OCI-LY7 (cell line): ENCODE data around the gene PCBP3. TPM values are rescaled to one million over a fixed set of nuclear protein-coding genes. Genes with fewer than 3 reads are reported as not detected.
"Not testable (repeated sequence)": the region's sequence is repeated elsewhere in the genome, so short reads cannot be mapped to it uniquely, and the experiment has no call there.

ENCODE experiments used
- BruUV-seq: library from RNA; stranded (reverse); fragments of 400-500 nt; replicated peaks from 2 replicates; lab custom pipeline; 2021; lab: Mats Ljungman, UMichigan
- CTCF ChIA-PET: fragments of 300-600 bp; sonication (Branson Sonifier 250); formaldehyde crosslinking; loops from one replicate; lab custom pipeline; 2022; ENCODE audit warnings: antibody characterized with exemption; ENCODE audit not compliant: unreplicated experiment; lab: Charles Lee
- POLR2A ChIA-PET: fragments of 300-600 bp; sonication (Branson Sonifier 250); formaldehyde crosslinking; loops from one replicate; lab custom pipeline; 2022; ENCODE audit warnings: antibody characterized with exemption; lab: Charles Lee
- DNase-seq: peaks from one replicate; pipeline ENCODE4 v3.0.0-alpha.2; 2015; ENCODE audit warnings: low spot score
- H2AFZ ChIP-seq: fragments of 200-600 bp; sonication (generic), shearing (Covaris generic); 2 replicates; pipeline ENCODE4 v1.6.1; 2014; ENCODE audit warnings: mild to moderate bottlenecking, antibody characterized with exemption, low read length, moderate library complexity
- H3K27ac ChIP-seq: fragments of 200-600 bp; sonication (generic); 2 replicates; pipeline ENCODE4 v1.5.1; 2014; ENCODE audit warnings: mixed run types, low read depth, mild to moderate bottlenecking, moderate library complexity, low read length, inconsistent platforms; ENCODE audit not compliant: poor library complexity, severe bottlenecking
- H3K36me3 ChIP-seq: fragments of 200-600 bp; sonication (generic); 2 replicates; pipeline ENCODE4 v1.6.1; 2014; ENCODE audit warnings: mild to moderate bottlenecking, antibody characterized with exemption, low read length, moderate library complexity, mixed read lengths; ENCODE audit not compliant: insufficient read depth
- H3K4me1 ChIP-seq: fragments of 200-600 bp; sonication (generic); 2 replicates; pipeline ENCODE4 v1.5.1; 2014; ENCODE audit warnings: mild to moderate bottlenecking, low read length; ENCODE audit not compliant: insufficient read depth, poor library complexity, severe bottlenecking
- H3K4me2 ChIP-seq: fragments of 200-600 bp; sonication (generic); 2 replicates; pipeline ENCODE4 v1.6.1; 2014; ENCODE audit warnings: mild to moderate bottlenecking, low read length
- H3K4me3 ChIP-seq: fragments of 200-600 bp; sonication (generic); 2 replicates; pipeline ENCODE4 v1.5.1; 2014; ENCODE audit warnings: mild to moderate bottlenecking, low read depth, low read length; ENCODE audit not compliant: poor library complexity, severe bottlenecking
- H3K79me2 ChIP-seq: fragments of 200-600 bp; sonication (generic); 2 replicates; pipeline ENCODE4 v1.6.1; 2016; ENCODE audit warnings: low read depth, mild to moderate bottlenecking, low read length, moderate library complexity, mixed read lengths; ENCODE audit not compliant: insufficient read depth
- H3K9me2 ChIP-seq: fragments of 200-600 bp; sonication (generic); 2 replicates; pipeline ENCODE4 v1.6.1; 2016; ENCODE audit warnings: mild to moderate bottlenecking, low read length, mixed read lengths; ENCODE audit not compliant: insufficient read depth
- H3K9me3 ChIP-seq: fragments of 200-600 bp; sonication (generic); 2 replicates; pipeline ENCODE4 v1.6.1; 2014; ENCODE audit warnings: mild to moderate bottlenecking, mixed run types, low read length, mixed read lengths
- H4K20me1 ChIP-seq: fragments of 200-600 bp; sonication (generic); 2 replicates; pipeline ENCODE4 v1.6.1; 2014; ENCODE audit warnings: mild to moderate bottlenecking, antibody characterized with exemption, low read length, moderate library complexity, mixed read lengths; ENCODE audit not compliant: insufficient read depth
- CTCF ChIP-seq: fragments of 200-600 bp; sonication (generic); conservative IDR thresholded peaks from 2 replicates; pipeline ENCODE4 v1.5.1; 2014; ENCODE audit warnings: mild to moderate bottlenecking, antibody characterized with exemption, low read length, moderate library complexity, mixed read lengths
- EZH2phosphoT487 ChIP-seq: fragments of 200-600 bp; sonication (generic); IDR thresholded peaks from 2 replicates; pipeline ENCODE4 v1.6.1; 2018; ENCODE audit warnings: low read depth, borderline replicate concordance, mild to moderate bottlenecking, mixed run types, antibody characterized with exemption, low read length, moderate library complexity, mixed read lengths
- intact Hi-C: fragments of 100-400 bp; cut with micrococcal nuclease; formaldehyde crosslinking; loops from one replicate; pipeline ENCODE4 v1.10.0; 2022; ENCODE audit not compliant: unreplicated experiment
- total RNA-seq, 2 experiments: library from RNA; depleted of rRNA in 1 of 2; stranded (reverse); fragments of >200 nt in 1 of 2; shearing (Covaris generic) in 1 of 2; gene quantifications; 2 replicates each; pipeline ENCODE4 v1.2.3, GENCODE V29; 2014 to 2022

PCBP3 gene
- total RNA-seq, 2 experiments from 2014 or later, result 0.61 TPM; not detected in 1

- CTCF ChIA-PET, result no interaction called here
These were observed 40.0 kb upstream of the PCBP3 start for GRCh38 chr21:45603481-45603880.

GRCh38 chr21:45604681-45605080 lies 38.8 kb upstream of the PCBP3 start:
- CTCF ChIA-PET, result not testable (repeated sequence)

More at GRCh38 chr21:45603481-45603880, 40.0 kb upstream of the PCBP3 start:
- DNase-seq, result no peak
- H4K20me1 ChIP-seq, result no peaks in the 10 kb centered on the region
- POLR2A ChIA-PET, result no interaction called here
- H3K4me3 ChIP-seq, result no peak overlapping the region
- H3K4me2 ChIP-seq, result no peak overlapping the region
- TF ChIP-seq EZH2phosphoT487 (no peak), CTCF (no peak)
- no peak overlapping the region for H3K27ac ChIP-seq
- H3K36me3 ChIP-seq, result peaks cover 44% of the 10 kb centered on the region
- no peaks in the 10 kb centered on the region for H3K79me2 ChIP-seq
- H2AFZ ChIP-seq, result no peak overlapping the region
- no peaks in the 10 kb centered on the region for H3K4me1 ChIP-seq
- intact Hi-C loops, result no loop called here
- H3K9me2 ChIP-seq, result no peaks in the 10 kb centered on the region
- no TSS peak for BruUV-seq
- H3K9me3 ChIP-seq, result no peaks in the 10 kb centered on the region

GRCh38 chr21:45607021-45607908 lies 36.3 kb upstream of the PCBP3 start:
- no TSS peak for BruUV-seq
- intact Hi-C loops, result no loop called here
- Histone ChIP-seq H3K79me2 (no peaks in the 10 kb centered on the region), H3K4me1 (no peaks in the 10 kb centered on the region), H3K36me3 (peaks cover 6% of the 10 kb centered on the region), H3K9me3 (no peaks in the 10 kb centered on the region), H3K4me2 (no peak overlapping the region), H4K20me1 (no peaks in the 10 kb centered on the region), H3K9me2 (no peaks in the 10 kb centered on the region), H3K27ac (no peak overlapping the region), H3K4me3 (no peak overlapping the region), H2AFZ (no peak overlapping the region)
- no peak for DNase-seq
- CTCF ChIA-PET, result no interaction called here
- POLR2A ChIA-PET, result no interaction called here
- TF ChIP-seq EZH2phosphoT487, result no peak
- TF ChIP-seq CTCF, result no peak

More at GRCh38 chr21:45604681-45605080, 38.8 kb upstream of the PCBP3 start:
- H3K9me2 ChIP-seq, H3K79me2 ChIP-seq, H3K4me1 ChIP-seq, BruUV-seq, H3K9me3 ChIP-seq, H3K4me3 ChIP-seq, intact Hi-C loops, H2AFZ ChIP-seq, H3K27ac ChIP-seq, H4K20me1 ChIP-seq, DNase-seq, H3K4me2 ChIP-seq, POLR2A ChIA-PET: not testable (repeated sequence)
- peaks cover 32% of the 10 kb centered on the region for H3K36me3 ChIP-seq
